Neural progenitor cell (in vitro differentiated cells): Measurements from ENCODE around the gene DLGAP4.

ENCODE experiments used
- EZH2phosphoT487 ChIP-seq: fragments of 200-600 bp; sonication (generic); IDR thresholded peaks from 2 replicates; pipeline ENCODE4 v1.6.1; 2017; ENCODE audit warnings: antibody characterized with exemption
- TF ChIP-seq, protein P1 (sequence below): fragments of 200-600 bp; sonication (generic); IDR thresholded peaks from 2 replicates; pipeline ENCODE4 v1.5.1; 2017; ENCODE audit warnings: antibody characterized with exemption, mild to moderate bottlenecking

DNA sequence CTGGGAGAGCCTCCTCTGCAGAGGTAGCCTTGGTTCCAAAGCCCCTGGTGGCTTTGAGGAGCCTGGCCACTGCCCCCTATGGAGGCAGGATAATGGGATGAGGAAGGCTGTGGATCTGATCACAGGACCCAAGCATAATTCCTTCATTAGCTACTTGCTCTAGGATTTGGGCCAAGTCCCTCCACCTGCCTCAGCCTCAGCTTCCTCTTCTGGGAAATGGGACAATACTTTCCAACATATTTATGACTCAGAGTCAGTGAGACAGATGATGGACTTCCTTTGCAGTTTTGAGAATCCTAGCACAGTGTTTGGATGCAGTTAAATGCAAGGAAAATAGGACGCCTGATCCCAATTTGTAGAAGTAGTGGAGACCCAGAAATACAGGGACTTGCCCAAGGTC, 171.3 kb downstream of the DLGAP4 start:
- TF ChIP-seq, protein P1, sequence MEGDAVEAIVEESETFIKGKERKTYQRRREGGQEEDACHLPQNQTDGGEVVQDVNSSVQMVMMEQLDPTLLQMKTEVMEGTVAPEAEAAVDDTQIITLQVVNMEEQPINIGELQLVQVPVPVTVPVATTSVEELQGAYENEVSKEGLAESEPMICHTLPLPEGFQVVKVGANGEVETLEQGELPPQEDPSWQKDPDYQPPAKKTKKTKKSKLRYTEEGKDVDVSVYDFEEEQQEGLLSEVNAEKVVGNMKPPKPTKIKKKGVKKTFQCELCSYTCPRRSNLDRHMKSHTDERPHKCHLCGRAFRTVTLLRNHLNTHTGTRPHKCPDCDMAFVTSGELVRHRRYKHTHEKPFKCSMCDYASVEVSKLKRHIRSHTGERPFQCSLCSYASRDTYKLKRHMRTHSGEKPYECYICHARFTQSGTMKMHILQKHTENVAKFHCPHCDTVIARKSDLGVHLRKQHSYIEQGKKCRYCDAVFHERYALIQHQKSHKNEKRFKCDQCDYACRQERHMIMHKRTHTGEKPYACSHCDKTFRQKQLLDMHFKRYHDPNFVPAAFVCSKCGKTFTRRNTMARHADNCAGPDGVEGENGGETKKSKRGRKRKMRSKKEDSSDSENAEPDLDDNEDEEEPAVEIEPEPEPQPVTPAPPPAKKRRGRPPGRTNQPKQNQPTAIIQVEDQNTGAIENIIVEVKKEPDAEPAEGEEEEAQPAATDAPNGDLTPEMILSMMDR, result no peak
- no peak for TF ChIP-seq EZH2phosphoT487
